Neural cell (in vitro differentiated cells): ENCODE measurements around the gene ZNF57.

Source experiments
- EP300 ChIP-seq: fragments of 450-650 bp; conservative IDR thresholded peaks from 2 replicates; pipeline ENCODE4 v1.6.1; 2014; ENCODE audit warnings: antibody characterized with exemption, mild to moderate bottlenecking, moderate library complexity; ENCODE audit not compliant: poor library complexity, severe bottlenecking
- MXI1 ChIP-seq: fragments of 450-650 bp; conservative IDR thresholded peaks from 2 replicates; pipeline ENCODE4 v1.6.1; 2014; ENCODE audit warnings: antibody characterized with exemption, mild to moderate bottlenecking; ENCODE audit not compliant: poor library complexity, severe bottlenecking
- POLR2AphosphoS5 ChIP-seq: IDR thresholded peaks from 2 replicates; pipeline ENCODE4 v1.6.1; 2012
- TAF1 ChIP-seq: IDR thresholded peaks from 2 replicates; pipeline ENCODE4 v1.6.1; 2012; ENCODE audit warnings: low read depth
- TF ChIP-seq, protein P1 (sequence below): fragments of 450-650 bp; IDR thresholded peaks from 2 replicates; pipeline ENCODE4 v1.5.1; 2014; ENCODE audit warnings: antibody characterized with exemption, mild to moderate bottlenecking, moderate library complexity; ENCODE audit not compliant: poor library complexity, severe bottlenecking

DNA sequence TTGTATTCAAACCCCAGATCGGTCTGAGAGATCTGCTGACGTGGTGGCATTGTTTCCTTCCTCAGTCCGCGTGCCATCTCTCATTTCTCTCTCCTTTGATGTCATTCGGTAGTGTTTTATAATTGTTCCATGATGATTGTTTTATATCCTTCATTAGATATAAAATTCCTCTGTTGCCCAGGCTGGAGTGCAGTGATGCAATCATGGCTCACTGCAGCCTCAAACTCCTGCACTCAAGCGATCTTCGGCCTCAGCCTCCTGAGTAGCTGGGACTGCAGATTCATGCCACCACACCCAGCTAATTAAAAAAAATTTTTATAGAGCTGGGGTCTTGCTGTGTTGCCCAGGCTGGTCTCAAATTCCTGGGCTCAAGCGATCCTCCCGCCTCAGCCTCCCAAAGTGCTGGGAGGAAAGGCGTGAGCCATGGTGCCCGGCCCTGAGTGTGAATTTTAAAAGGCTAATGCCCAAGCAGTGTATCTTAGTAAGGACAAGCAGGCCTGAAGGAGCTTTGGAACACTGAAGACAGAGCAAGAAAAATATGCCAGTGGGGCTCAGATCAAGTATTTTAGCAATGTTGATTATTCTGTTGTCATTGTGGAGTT lies 5.3 kb downstream of the ZNF57 start:
- TF ChIP-seq, protein P1, sequence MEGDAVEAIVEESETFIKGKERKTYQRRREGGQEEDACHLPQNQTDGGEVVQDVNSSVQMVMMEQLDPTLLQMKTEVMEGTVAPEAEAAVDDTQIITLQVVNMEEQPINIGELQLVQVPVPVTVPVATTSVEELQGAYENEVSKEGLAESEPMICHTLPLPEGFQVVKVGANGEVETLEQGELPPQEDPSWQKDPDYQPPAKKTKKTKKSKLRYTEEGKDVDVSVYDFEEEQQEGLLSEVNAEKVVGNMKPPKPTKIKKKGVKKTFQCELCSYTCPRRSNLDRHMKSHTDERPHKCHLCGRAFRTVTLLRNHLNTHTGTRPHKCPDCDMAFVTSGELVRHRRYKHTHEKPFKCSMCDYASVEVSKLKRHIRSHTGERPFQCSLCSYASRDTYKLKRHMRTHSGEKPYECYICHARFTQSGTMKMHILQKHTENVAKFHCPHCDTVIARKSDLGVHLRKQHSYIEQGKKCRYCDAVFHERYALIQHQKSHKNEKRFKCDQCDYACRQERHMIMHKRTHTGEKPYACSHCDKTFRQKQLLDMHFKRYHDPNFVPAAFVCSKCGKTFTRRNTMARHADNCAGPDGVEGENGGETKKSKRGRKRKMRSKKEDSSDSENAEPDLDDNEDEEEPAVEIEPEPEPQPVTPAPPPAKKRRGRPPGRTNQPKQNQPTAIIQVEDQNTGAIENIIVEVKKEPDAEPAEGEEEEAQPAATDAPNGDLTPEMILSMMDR, result no peak
- TF ChIP-seq POLR2AphosphoS5 (no peak), TAF1 (no peak), MXI1 (no peak), EP300 (no peak)
